HG03565 (cell line): Measurements from ENCODE around the gene PAX6.
A peak's percentile ranks its signal among the peaks of the same experiment; 100 is the strongest.

ENCODE experiments used
- ATAC-seq: cut with Tn5 transposase; IDR thresholded peaks from one replicate; pipeline ENCODE4 v1.9.1; 2021; ENCODE audit warnings: mild to moderate bottlenecking, moderate library complexity; ENCODE audit not compliant: unreplicated experiment

Gene PAX6

GRCh38 chr11:31810779-31811647 lies at the start of gene PAX6:
PAX6 (minus strand) TSS chr11:31811322; CDS start chr11:31806411, 4,911 bp downstream.
- peak; percentile 59 for ATAC-seq

GRCh38 chr11:31860391-31860790 lies 49.3 kb upstream of the PAX6 start:
- no peak for ATAC-seq

- ATAC-seq = no peak
Observed at GRCh38 chr11:31856248-31856647, 45.1 kb upstream of the PAX6 start.

GRCh38 chr11:31855466-31855865 lies 44.3 kb upstream of the PAX6 start:
- ATAC-seq = no peak

- ATAC-seq = no peak
Observed at GRCh38 chr11:31850365-31850764, 39.2 kb upstream of the PAX6 start.

GRCh38 chr11:31847761-31848160 lies 36.6 kb upstream of the PAX6 start:
- ATAC-seq = no peak

- ATAC-seq = no peak
Observed at GRCh38 chr11:31845331-31845730, 34.2 kb upstream of the PAX6 start.

- no peak for ATAC-seq
Observed at GRCh38 chr11:31844351-31844750, 33.2 kb upstream of the PAX6 start.

- no peak for ATAC-seq
Observed at GRCh38 chr11:31841435-31841834, 30.3 kb upstream of the PAX6 start.

- ATAC-seq = no peak
Observed at GRCh38 chr11:31834237-31834636, 23.1 kb upstream of the PAX6 start.

GRCh38 chr11:31830406-31830805 lies 19.3 kb upstream of the PAX6 start:
- ATAC-seq = no peak

- no peak for ATAC-seq
Observed at GRCh38 chr11:31828217-31828616, 17.1 kb upstream of the PAX6 start.

- ATAC-seq = no peak
Observed at GRCh38 chr11:31827455-31828206, 16.5 kb upstream of the PAX6 start.

- ATAC-seq = no peak
Observed at GRCh38 chr11:31826536-31827438, 15.7 kb upstream of the PAX6 start.

- no peak for ATAC-seq
Observed at GRCh38 chr11:31825838-31826484, 14.8 kb upstream of the PAX6 start.

GRCh38 chr11:31824879-31825837 lies 14.0 kb upstream of the PAX6 start:
- no peak for ATAC-seq

GRCh38 chr11:31824332-31824878 lies 13.3 kb upstream of the PAX6 start:
- no peak for ATAC-seq

GRCh38 chr11:31823644-31824331 lies 12.7 kb upstream of the PAX6 start:
- ATAC-seq = no peak
